ENCODE data around the gene NDUFAF2. TPM values are rescaled to one million over a fixed set of nuclear protein-coding genes. Genes with fewer than 3 reads are reported as not detected.
"Not testable (repeated sequence)": the region's sequence is repeated elsewhere in the genome, so short reads cannot be mapped to it uniquely, and the experiment has no call there.

The NDUFAF2 gene
- total RNA-seq, 4 donors from 2014 or later = 28.0 to 38.2 (median 31.2) TPM

DNA sequence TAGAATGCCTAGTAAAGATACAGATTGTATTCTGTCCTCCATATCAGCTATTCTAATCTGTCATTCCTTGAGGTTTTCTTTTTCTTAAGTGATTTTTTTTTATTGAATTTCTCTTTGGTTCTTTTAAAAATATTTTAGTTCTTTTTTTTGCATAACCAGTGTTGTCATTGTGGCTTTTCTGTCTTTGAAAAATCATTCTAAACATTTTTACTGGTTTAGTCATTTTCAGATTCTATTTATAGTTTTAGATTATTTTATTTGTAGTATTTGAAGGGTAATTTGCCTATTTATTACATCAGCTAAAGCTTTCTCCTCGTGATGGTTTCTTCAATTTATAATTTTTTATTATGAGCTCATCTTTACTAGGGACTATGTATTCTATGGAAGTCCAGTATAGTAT is 78.1 kb downstream of the NDUFAF2 start:
- no peaks in the 10 kb centered on the region for H3K4me1 ChIP-seq
- intact Hi-C loops (cut with DNase I) = no loop called here
- DNase-seq = no peak
- no peak overlapping the region for H3K27ac ChIP-seq
- no peak overlapping the region for H3K4me3 ChIP-seq
- WGBS, 2 donors = 46 to 47% methylated on average over 1 of the region's 1 CpG
- H3K27me3 ChIP-seq = no peaks in the 10 kb centered on the region
- TF ChIP-seq POLR2A (IDR thresholded peaks at IDR 0.05) (no peak), CTCF (IDR thresholded peaks at IDR 0.05) (no peak)
- no peaks in the 10 kb centered on the region for H3K36me3 ChIP-seq
- H3K9me3 ChIP-seq = no peaks in the 10 kb centered on the region

DNA sequence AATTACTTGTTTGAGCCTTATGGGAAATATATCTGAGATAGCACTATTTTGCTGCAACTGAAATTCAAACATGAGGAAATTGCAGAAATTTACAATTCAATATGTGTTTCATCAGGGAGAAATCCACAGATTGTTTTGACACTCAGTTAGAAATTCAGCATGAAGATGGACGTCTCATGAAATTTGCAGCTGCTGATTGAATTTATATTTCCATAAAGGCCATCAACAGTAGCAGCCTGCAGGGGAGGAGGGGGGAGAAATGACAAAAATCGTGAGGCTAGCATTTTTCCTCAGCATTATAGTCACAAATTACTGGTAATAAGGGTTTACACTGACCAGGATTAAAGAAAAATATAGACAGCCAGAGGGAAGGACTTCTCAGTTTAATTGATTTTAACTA is 81.0 kb downstream of the NDUFAF2 start:
- TF ChIP-seq POLR2A (IDR thresholded peaks at IDR 0.05) = no peak
- no peak for TF ChIP-seq CTCF (IDR thresholded peaks at IDR 0.05)
- no peak overlapping the region for H3K27ac ChIP-seq
- no peak for DNase-seq
- WGBS, 2 donors = 55 to 80% methylated on average over 2 of the region's 2 CpGs
- H3K4me3 ChIP-seq = no peak overlapping the region
- no peaks in the 10 kb centered on the region for H3K27me3 ChIP-seq
- intact Hi-C loops (cut with DNase I) = no loop called here
- H3K4me1 ChIP-seq = no peaks in the 10 kb centered on the region
- H3K9me3 ChIP-seq = no peaks in the 10 kb centered on the region
- no peaks in the 10 kb centered on the region for H3K36me3 ChIP-seq

DNA sequence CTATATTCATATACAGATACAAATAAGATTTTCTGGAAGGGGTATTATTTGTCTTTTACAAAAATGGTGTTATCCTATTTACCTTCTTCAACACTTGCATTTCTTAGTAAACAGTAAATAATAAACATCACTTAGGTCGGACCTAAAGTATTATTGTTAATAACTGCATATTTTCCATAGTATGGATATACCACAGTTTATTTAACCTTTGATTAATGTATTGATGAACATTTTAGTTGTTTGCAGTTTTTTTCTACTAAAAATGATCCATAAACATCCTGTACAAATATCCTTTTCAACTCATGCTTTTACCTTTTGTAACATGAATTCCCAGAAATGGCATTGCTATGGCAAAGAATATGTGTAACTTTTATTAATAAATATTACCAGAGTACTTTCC is 83.4 kb downstream of the NDUFAF2 start:
- TF ChIP-seq CTCF (IDR thresholded peaks at IDR 0.05) = no peak
- TF ChIP-seq POLR2A (IDR thresholded peaks at IDR 0.05) = no peak
- H3K27ac ChIP-seq = no peak overlapping the region
- WGBS, 2 donors = 73 to 85% methylated on average over 1 of the region's 1 CpG
- no peaks in the 10 kb centered on the region for H3K9me3 ChIP-seq
- H3K27me3 ChIP-seq = no peaks in the 10 kb centered on the region
- no peak overlapping the region for H3K4me3 ChIP-seq
- DNase-seq = no peak
- no peaks in the 10 kb centered on the region for H3K4me1 ChIP-seq
- intact Hi-C loops (cut with DNase I) = no loop called here
- no peaks in the 10 kb centered on the region for H3K36me3 ChIP-seq

DNA sequence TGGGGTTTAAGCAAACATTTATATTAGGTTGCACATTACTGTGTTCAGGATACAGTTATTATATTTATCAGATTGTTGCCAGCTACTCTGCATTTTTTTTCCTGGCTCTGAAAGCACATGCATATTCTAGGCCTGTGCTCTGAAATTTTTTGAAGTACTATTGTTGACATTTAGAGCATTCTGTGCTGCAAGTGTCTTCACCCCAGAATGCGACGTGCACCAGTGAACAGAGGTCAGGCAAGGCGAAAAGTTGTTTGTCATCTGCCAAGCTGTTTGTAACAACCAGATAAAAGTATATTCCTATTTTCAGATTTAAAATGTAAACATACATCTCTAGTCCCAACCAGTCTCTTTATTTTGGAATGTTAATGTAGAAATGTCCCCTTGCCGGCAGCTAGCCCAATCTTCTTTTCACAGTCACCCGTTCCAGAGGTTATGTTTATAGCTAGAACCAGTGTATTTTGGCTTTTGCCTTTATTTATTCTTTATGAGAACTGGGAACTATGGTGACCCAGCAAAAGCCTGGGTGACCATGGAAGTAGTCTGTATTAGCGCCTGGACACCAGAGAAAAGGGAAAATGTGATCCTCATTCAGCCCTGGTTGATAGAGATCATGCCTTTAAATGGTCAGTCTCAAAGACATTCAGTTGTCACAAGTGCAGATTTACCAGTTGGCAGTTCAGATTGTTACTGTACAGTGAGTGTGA is 84.6 kb downstream of the NDUFAF2 start:
- no peak overlapping the region for H3K27ac ChIP-seq
- 70 to 81% methylated on average over 6 of the region's 6 CpGs for WGBS, 2 donors
- no peaks in the 10 kb centered on the region for H3K4me1 ChIP-seq
- no peaks in the 10 kb centered on the region for H3K36me3 ChIP-seq
- H3K27me3 ChIP-seq = no peaks in the 10 kb centered on the region
- no peaks in the 10 kb centered on the region for H3K9me3 ChIP-seq
- no peak for TF ChIP-seq CTCF (IDR thresholded peaks at IDR 0.05)
- no peak for TF ChIP-seq POLR2A (IDR thresholded peaks at IDR 0.05)
- intact Hi-C loops (cut with DNase I) = no loop called here
- H3K4me3 ChIP-seq = no peak overlapping the region
- DNase-seq = no peak

- Histone ChIP-seq H3K9me3 (no peaks in the 10 kb centered on the region), H3K4me1 (no peaks in the 10 kb centered on the region)
- DNase-seq = no peak
Observed at GRCh38 chr5:61030163-61030482, 85.1 kb downstream of the NDUFAF2 start.

GRCh38 chr5:61031301-61031700 is 86.3 kb downstream of the NDUFAF2 start:
- H3K27me3 ChIP-seq; H3K27ac ChIP-seq; DNase-seq; intact Hi-C loops (cut with DNase I); H3K9me3 ChIP-seq; H3K4me3 ChIP-seq; H3K4me1 ChIP-seq; H3K36me3 ChIP-seq: not testable (repeated sequence)
- WGBS, 2 donors = 88 to 92% methylated on average over 1 of the region's 1 CpG

More at GRCh38 chr5:61030163-61030482, 85.1 kb downstream of the NDUFAF2 start:
- H3K4me3 ChIP-seq = no peak overlapping the region
- no peak for TF ChIP-seq POLR2A (IDR thresholded peaks at IDR 0.05)
- TF ChIP-seq CTCF (IDR thresholded peaks at IDR 0.05) = no peak
- no peak overlapping the region for H3K27ac ChIP-seq
- intact Hi-C loops (cut with DNase I) = no loop called here
- H3K36me3 ChIP-seq = no peaks in the 10 kb centered on the region
- no peaks in the 10 kb centered on the region for H3K27me3 ChIP-seq

All from esophagus squamous epithelium (tissue), 5 donors.